Measurements from ENCODE around the gene CES5A. TPM values are rescaled to one million over a fixed set of nuclear protein-coding genes. Genes with fewer than 3 reads are reported as not detected.

The CES5A gene
- total and polyA plus RNA-seq, 10 of the 15 experiments (the other 5 are each of a cell fraction or from before 2014, with no cell fraction given), result 0.19 TPM; not detected in 9

GRCh38 chr16:55898592-55898991 lies 23.4 kb upstream of the CES5A start (continued):
- no peak for TF ChIP-seq ZBTB4 (CRISPR knock-in tag; IDR thresholded peaks at IDR 0.05)
- TF ChIP-seq FOXM1 (IDR thresholded peaks at IDR 0.05; ENCODE audit: low read depth, low read length), result no peak
- TF ChIP-seq GABPA (IDR thresholded peaks at IDR 0.05; ENCODE audit: low read depth), result no peak
- no peak for TF ChIP-seq PRDM15 (CRISPR knock-in tag; IDR thresholded peaks at IDR 0.05)
- no peak for TF ChIP-seq ZSCAN29 (IDR thresholded peaks at IDR 0.05)

- no peak overlapping the region for H3K27ac ChIP-seq (ENCODE audit: control insufficient read depth, insufficient read depth)
- no peak for DNase-seq (ENCODE audit: low read depth, low spot score)
- H3K4me3 ChIP-seq, result no peak overlapping the region
- no peaks in the 10 kb centered on the region; the same call in 2 of the 3 replicates for H3K9me3 ChIP-seq (replicated peaks; ENCODE audit: control insufficient read depth, insufficient read depth, low read length)
- no peak overlapping the region for H3K9ac ChIP-seq (ENCODE audit: control insufficient read depth, insufficient read depth, low read length)
- no peak overlapping the region for H2AFZ ChIP-seq (ENCODE audit: control insufficient read depth, low read depth, low read length)
- no peak overlapping the region for H3K4me2 ChIP-seq (ENCODE audit: control insufficient read depth, insufficient read depth)
- ATAC-seq, result no peak
- no peaks in the 10 kb centered on the region for H3K27me3 ChIP-seq (replicated peaks in 1 of 2; ENCODE audit: control insufficient read depth in 2 of 2, insufficient read depth in 2 of 2, low read length in 1 of 2)
- FAIRE-seq, result no peak
- TF ChIP-seq SREBF1 (IDR thresholded peaks at IDR 0.05; ENCODE audit: low read length), result no peak
- no peak for TF ChIP-seq RAD51 (IDR thresholded peaks at IDR 0.05)
- TF ChIP-seq ETV6 (conservative IDR thresholded peaks at IDR 0.05 in 1 of 2, IDR thresholded peaks at IDR 0.05 in 1 of 2; ENCODE audit: borderline replicate concordance in 1 of 2, low read depth in 1 of 2), result no peak
- no peak for TF ChIP-seq TBL1XR1 (IDR thresholded peaks at IDR 0.05; ENCODE audit: low read depth, low read length)
- ChIA-PET CTCF (no interaction called here), POLR2A (no interaction called here), SMC1A (ENCODE audit: uncharacterized antibody, unreplicated experiment) (no interaction called here), RAD21 (ENCODE audit: unreplicated experiment) (no interaction called here)
- intact Hi-C loops (cut with micrococcal nuclease; ENCODE audit: unreplicated experiment), result no loop called here
- no peaks in the 10 kb centered on the region for H3K79me2 ChIP-seq (ENCODE audit: control insufficient read depth, insufficient read depth, low read length)
- no peaks in the 10 kb centered on the region for H4K20me1 ChIP-seq (ENCODE audit: control insufficient read depth, insufficient read depth)
- H3K4me1 ChIP-seq (ENCODE audit: control insufficient read depth, insufficient read depth, low read length), result no peaks in the 10 kb centered on the region
- in situ Hi-C loops (cut with MboI), result no loop called here
- 21% methylated on average over 2 of the region's 2 CpGs for WGBS (ENCODE audit: insufficient coverage, insufficient replicate concordance, low lambda C conversion rate, missing lambda C conversion rate)
- no TSS peak for BruUV-seq (replicated peaks)
- no peaks in the 10 kb centered on the region for H3K36me3 ChIP-seq (ENCODE audit: control insufficient read depth in 2 of 2, insufficient read depth in 2 of 2, low read length in 1 of 2)
These were observed 17.6 kb upstream of the CES5A start for GRCh38 chr16:55892821-55893220.
